ENCODE results near the gene CHAF1A.

DNA sequence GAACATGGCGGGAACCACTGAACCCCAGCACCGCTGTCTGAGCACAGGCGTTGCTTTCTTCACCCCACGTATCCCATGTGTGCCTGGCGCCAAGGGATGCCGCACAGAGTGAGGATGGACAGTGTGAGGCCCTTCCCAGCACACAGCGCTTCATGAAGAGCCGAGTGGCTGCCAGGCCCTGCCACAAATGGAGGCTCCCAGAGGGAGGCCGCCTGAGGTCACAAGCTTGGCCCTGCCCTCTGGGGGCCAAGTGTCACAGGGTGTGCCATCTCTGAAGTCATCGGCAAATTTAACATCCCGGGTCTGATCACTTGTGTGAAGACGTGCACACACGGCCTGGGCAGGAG is 34.7 kb upstream of the CHAF1A start:
- TF ChIP-seq, protein P1, sequence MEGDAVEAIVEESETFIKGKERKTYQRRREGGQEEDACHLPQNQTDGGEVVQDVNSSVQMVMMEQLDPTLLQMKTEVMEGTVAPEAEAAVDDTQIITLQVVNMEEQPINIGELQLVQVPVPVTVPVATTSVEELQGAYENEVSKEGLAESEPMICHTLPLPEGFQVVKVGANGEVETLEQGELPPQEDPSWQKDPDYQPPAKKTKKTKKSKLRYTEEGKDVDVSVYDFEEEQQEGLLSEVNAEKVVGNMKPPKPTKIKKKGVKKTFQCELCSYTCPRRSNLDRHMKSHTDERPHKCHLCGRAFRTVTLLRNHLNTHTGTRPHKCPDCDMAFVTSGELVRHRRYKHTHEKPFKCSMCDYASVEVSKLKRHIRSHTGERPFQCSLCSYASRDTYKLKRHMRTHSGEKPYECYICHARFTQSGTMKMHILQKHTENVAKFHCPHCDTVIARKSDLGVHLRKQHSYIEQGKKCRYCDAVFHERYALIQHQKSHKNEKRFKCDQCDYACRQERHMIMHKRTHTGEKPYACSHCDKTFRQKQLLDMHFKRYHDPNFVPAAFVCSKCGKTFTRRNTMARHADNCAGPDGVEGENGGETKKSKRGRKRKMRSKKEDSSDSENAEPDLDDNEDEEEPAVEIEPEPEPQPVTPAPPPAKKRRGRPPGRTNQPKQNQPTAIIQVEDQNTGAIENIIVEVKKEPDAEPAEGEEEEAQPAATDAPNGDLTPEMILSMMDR (IDR thresholded peaks at IDR 0.05): no peak
- no peak for TF ChIP-seq ZNF232 (CRISPR knock-in tag; IDR thresholded peaks at IDR 0.05)
- no peak for TF ChIP-seq KAT7 (CRISPR knock-in tag; IDR thresholded peaks at IDR 0.05; ENCODE audit: borderline replicate concordance)
- TF ChIP-seq ZSCAN18 (CRISPR knock-in tag; IDR thresholded peaks at IDR 0.05): no peak
- no peak for TF ChIP-seq ATF3 (CRISPR knock-in tag; conservative IDR thresholded peaks at IDR 0.05)
- no peak for TF ChIP-seq NR2C2 (CRISPR knock-in tag; IDR thresholded peaks at IDR 0.05)
- TF ChIP-seq, protein P2, sequence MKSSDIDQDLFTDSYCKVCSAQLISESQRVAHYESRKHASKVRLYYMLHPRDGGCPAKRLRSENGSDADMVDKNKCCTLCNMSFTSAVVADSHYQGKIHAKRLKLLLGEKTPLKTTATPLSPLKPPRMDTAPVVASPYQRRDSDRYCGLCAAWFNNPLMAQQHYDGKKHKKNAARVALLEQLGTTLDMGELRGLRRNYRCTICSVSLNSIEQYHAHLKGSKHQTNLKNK (CRISPR knock-in tag; IDR thresholded peaks at IDR 0.05): no peak
- no peak for TF ChIP-seq MXD4 (CRISPR knock-in tag; IDR thresholded peaks at IDR 0.05; ENCODE audit: borderline replicate concordance)
- TF ChIP-seq, protein P3, sequence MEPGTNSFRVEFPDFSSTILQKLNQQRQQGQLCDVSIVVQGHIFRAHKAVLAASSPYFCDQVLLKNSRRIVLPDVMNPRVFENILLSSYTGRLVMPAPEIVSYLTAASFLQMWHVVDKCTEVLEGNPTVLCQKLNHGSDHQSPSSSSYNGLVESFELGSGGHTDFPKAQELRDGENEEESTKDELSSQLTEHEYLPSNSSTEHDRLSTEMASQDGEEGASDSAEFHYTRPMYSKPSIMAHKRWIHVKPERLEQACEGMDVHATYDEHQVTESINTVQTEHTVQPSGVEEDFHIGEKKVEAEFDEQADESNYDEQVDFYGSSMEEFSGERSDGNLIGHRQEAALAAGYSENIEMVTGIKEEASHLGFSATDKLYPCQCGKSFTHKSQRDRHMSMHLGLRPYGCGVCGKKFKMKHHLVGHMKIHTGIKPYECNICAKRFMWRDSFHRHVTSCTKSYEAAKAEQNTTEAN (CRISPR knock-in tag; IDR thresholded peaks at IDR 0.05): no peak
- TF ChIP-seq, protein P4, sequence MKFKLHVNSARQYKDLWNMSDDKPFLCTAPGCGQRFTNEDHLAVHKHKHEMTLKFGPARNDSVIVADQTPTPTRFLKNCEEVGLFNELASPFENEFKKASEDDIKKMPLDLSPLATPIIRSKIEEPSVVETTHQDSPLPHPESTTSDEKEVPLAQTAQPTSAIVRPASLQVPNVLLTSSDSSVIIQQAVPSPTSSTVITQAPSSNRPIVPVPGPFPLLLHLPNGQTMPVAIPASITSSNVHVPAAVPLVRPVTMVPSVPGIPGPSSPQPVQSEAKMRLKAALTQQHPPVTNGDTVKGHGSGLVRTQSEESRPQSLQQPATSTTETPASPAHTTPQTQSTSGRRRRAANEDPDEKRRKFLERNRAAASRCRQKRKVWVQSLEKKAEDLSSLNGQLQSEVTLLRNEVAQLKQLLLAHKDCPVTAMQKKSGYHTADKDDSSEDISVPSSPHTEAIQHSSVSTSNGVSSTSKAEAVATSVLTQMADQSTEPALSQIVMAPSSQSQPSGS (CRISPR knock-in tag; IDR thresholded peaks at IDR 0.05; ENCODE audit: borderline replicate concordance, low read depth): no peak
- TF ChIP-seq, protein P5, sequence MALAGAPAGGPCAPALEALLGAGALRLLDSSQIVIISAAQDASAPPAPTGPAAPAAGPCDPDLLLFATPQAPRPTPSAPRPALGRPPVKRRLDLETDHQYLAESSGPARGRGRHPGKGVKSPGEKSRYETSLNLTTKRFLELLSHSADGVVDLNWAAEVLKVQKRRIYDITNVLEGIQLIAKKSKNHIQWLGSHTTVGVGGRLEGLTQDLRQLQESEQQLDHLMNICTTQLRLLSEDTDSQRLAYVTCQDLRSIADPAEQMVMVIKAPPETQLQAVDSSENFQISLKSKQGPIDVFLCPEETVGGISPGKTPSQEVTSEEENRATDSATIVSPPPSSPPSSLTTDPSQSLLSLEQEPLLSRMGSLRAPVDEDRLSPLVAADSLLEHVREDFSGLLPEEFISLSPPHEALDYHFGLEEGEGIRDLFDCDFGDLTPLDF (CRISPR knock-in tag; IDR thresholded peaks at IDR 0.05): no peak
- TF ChIP-seq CREB1 (CRISPR knock-in tag; IDR thresholded peaks at IDR 0.05): no peak
- no peak for TF ChIP-seq CREM (CRISPR knock-in tag; IDR thresholded peaks at IDR 0.05)
